Keratinocyte (primary cell): ENCODE results near the gene SPECC1.

Source experiments
- EZH2 ChIP-seq: IDR thresholded peaks from one replicate; pipeline ENCODE4 v1.6.1; 2012; ENCODE audit warnings: inconsistent platforms, mild to moderate bottlenecking, low read length, moderate library complexity
- TF ChIP-seq, protein P1 (sequence below), 3 experiments: IDR thresholded peaks in 1 of 3; conservative IDR thresholded peaks in 1 of 3; optimal IDR thresholded peaks in 1 of 3; 2 replicates in 2 of 3; 3 replicates in 1 of 3; pipeline versions ENCODE3 to v1.5.1; 2011; ENCODE audit warnings: low read length in 3 of 3, mild to moderate bottlenecking in 3 of 3, moderate library complexity in 2 of 3, control low read depth in 1 of 3, inconsistent platforms in 1 of 3; ENCODE audit not compliant: insufficient read depth in 2 of 3; ENCODE audit errors: extremely low read depth in 1 of 3

DNA sequence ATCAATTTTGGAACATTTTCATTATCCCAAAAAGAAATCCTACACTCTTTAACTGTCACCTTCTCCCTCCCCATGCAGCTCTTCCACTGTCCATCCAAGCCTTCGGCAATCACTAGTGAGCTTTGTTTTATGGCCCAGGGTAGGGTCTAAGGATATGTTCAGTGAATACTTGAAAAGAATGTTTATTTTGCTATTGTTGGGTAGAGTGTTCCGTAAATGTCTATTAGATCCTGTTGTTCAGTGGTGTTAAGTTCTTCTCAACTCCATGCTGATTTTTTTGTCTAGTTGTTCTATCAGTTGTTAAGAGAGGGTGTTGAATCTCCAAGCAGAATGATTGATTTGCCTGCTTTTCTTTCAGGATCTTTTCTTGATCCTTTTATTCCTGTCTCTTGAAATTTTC, 29.9 kb downstream of the SPECC1 start:
- TF ChIP-seq, protein P1, sequence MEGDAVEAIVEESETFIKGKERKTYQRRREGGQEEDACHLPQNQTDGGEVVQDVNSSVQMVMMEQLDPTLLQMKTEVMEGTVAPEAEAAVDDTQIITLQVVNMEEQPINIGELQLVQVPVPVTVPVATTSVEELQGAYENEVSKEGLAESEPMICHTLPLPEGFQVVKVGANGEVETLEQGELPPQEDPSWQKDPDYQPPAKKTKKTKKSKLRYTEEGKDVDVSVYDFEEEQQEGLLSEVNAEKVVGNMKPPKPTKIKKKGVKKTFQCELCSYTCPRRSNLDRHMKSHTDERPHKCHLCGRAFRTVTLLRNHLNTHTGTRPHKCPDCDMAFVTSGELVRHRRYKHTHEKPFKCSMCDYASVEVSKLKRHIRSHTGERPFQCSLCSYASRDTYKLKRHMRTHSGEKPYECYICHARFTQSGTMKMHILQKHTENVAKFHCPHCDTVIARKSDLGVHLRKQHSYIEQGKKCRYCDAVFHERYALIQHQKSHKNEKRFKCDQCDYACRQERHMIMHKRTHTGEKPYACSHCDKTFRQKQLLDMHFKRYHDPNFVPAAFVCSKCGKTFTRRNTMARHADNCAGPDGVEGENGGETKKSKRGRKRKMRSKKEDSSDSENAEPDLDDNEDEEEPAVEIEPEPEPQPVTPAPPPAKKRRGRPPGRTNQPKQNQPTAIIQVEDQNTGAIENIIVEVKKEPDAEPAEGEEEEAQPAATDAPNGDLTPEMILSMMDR (optimal IDR thresholded peaks at IDR 0.05 in 1 of 3, IDR thresholded peaks at IDR 0.05 in 1 of 3, conservative IDR thresholded peaks at IDR 0.05 in 1 of 3; ENCODE audit: extremely low read depth in 1 of 3, insufficient read depth in 2 of 3, low read length in 3 of 3) = no peak
- TF ChIP-seq EZH2 = no peak
